Stimulated activated CD4-positive, alpha-beta T cell treated with anti-CD3 and anti-CD28 coated beads, Interleukin-2, amount 100 ng/mL, for 48 hours (primary cell): ENCODE data around the gene GPR68.
"Not testable (repeated sequence)": the region's sequence is repeated elsewhere in the genome, so short reads cannot be mapped to it uniquely, and the experiment has no call there.

ENCODE experiments used
- DNase-seq, 2 donors: peaks; one replicate each; pipeline ENCODE4 v3.0.0-alpha.2; 2020

Gene GPR68

GRCh38 chr14:91228112-91229004 lies 16.1 kb downstream of the GPR68 start:
- peak; percentile 75 for DNase-seq

- DNase-seq, result no peak
Measured at GRCh38 chr14:91227183-91227628, 17.3 kb downstream of the GPR68 start.

DNA sequence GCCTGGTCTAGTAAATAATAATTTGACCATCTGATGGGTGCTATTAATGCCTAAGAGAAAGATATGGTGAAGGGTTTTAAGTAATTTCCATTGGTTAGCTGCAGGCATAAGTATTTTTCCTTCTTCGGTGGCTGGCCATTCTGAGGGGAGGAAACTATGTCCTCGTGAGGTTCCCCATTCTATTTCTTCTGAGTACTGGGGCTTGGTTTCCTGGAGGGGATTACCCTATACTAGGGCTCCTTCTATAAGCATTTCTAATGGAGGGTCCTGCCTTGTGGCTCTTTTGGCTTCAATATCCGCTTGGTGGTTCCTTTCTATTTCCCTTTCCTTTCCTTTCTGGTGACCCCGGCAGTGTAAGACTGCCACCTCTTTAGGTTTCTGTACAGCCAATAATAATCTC lies 18.1 kb downstream of the GPR68 start:
- DNase-seq, result not testable (repeated sequence)

DNA sequence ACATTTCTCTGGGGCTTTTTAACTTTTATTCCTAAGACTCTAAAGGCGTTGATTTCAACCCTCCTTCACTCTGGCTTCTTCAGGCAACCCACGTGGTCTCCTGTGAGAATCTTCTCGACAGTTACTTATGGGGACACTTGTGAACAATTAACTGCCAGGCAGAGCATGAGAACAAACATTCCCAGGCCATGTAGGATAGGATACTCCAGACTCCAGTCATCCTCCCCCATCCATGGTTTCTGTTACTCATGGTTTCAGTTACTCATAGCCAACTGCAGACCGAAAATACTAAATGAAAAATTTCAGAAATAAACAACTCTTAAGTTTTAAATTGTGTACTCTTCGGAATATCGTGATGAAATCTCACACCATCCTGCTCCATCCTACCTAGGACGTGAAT lies 19.5 kb downstream of the GPR68 start:
- DNase-seq, result no peak

- no peak for DNase-seq
Measured at GRCh38 chr14:91223028-91223783, 21.3 kb downstream of the GPR68 start.

DNA sequence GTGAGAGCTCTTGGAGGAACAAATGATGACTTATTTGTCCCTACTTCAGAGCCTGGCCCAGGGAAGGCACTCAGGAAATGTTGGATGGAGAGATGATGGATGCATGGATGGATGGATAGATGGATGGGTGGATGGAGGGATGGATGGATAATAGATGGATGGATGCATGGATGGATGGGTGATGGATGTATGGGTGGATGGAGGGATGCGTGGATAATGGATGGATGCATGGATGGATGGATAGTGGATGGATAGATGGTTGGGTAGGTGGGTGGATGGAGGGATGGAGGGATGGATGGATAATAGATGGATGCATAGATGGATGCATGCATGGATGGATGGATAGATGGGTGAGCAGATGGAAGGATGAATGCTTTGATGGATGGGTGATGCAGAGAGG lies 23.2 kb downstream of the GPR68 start:
- DNase-seq, result no peak

GRCh38 chr14:91220581-91221000 lies 23.9 kb downstream of the GPR68 start:
- DNase-seq, result no peak

GRCh38 chr14:91219517-91220389 lies 24.8 kb downstream of the GPR68 start:
- no peak for DNase-seq

DNA sequence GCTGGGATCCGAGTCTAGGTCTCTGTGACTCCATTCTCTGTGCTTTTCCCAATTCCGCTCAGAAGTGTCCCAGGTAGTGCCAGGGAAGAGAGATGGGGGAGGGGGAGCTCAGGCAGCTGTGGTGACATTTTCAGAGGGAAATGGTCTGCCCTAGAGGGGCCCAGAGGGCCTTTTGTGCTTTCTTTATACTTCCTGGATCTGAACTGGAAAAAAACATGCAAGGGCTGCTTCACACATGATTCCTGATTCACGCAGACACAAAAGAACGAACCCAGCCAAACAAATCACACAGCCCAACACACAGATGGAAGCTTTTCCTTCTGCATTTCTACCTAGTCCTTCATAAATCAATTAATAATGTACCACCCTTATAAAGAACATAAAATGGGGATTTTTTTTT lies 26.5 kb downstream of the GPR68 start:
- DNase-seq, result no peak

GRCh38 chr14:91216731-91217226 lies 27.7 kb downstream of the GPR68 start:
- no peak for DNase-seq

- DNase-seq, result no peak
Measured at GRCh38 chr14:91215381-91215780, 29.1 kb downstream of the GPR68 start.

GRCh38 chr14:91214306-91214705 lies 30.2 kb downstream of the GPR68 start:
- DNase-seq, result no peak

DNA sequence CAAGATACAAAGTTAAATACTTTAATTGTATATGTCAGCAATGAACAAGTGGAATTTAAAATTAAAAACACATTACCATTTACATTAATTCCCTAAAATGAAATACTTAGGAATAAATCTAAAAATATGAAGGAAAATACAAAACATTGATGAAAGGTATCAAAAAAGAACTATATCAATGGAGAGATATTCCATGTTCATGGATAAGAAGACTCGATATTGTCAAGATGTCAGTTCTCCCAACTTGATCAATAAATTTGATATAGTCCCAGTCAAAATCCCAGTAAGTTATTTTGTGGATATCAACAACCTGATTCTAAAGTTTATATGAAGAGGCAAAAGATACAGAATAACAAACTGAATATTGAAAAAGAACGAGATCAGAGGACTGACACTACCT lies 33.5 kb downstream of the GPR68 start:
- DNase-seq, result no peak

DNA sequence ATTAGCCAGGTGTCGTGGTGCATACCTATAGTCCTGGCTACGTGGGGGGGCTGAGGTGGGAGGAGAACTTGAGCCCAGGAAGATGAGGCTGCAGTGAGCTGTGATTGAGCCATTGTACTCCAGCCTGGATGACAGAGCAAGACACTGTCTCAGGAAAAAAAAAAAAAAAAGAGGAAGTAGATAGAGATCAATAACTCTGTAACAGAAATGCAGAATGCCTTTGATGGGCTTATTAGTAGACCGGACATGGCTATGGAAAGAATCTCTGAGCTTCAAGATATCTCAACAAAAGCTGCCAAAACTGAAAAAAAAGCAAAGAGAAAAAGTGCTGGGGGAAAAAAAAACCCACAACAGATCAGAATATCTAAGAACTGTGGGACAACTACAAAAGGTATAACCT lies 37.5 kb downstream of the GPR68 start:
- no peak for DNase-seq

- DNase-seq, result no peak
Measured at GRCh38 chr14:91205459-91205858, 39.0 kb downstream of the GPR68 start.

DNA sequence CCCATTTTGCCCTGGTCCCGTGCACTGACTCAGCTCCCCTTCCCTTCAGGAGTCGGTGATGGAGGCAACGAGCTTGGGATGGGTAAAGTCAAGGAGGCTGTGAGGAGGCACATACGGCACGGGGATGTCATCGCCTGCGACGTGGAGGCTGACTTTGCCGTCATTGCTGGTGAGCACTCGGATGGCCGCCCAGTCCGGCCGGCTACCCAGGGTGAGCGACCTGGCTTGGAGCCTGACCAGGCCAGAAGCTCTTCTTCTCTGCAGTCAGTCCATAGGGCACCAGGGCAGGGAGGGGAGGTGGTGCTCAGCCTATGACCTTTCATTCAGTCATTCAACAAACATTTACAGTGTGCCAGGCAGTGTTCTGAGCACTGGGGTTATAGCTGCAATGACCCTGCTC lies 39.8 kb downstream of the GPR68 start:
- no peak for DNase-seq

GRCh38 chr14:91202234-91202974 lies 42.1 kb downstream of the GPR68 start:
- DNase-seq, result no peak

- DNase-seq, result not testable (repeated sequence)
Measured at GRCh38 chr14:91200802-91201201, 43.7 kb downstream of the GPR68 start.

GRCh38 chr14:91197631-91198030 lies 46.9 kb downstream of the GPR68 start:
- DNase-seq, result no peak

DNA sequence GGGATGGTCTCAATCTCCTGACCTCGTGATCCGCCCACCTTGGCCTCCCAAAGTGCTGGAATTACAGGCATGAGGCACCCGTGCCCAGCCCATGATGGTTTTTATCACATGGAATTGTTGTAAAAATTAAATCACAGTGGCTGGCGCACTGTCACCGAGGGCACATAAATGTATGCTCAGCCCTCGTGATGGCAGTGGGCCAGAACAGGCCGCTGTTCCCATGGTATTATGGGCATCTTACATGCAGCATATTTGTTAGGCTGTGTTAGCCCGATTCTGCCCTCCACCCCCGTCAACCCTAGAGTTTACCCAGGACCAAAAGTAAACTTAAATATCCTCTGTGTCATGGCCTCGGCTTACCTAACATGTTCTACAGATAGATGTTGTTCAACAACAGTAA lies 48.6 kb downstream of the GPR68 start:
- DNase-seq, result no peak

GRCh38 chr14:91193069-91193468 lies 51.4 kb downstream of the GPR68 start:
- DNase-seq, result no peak

DNA sequence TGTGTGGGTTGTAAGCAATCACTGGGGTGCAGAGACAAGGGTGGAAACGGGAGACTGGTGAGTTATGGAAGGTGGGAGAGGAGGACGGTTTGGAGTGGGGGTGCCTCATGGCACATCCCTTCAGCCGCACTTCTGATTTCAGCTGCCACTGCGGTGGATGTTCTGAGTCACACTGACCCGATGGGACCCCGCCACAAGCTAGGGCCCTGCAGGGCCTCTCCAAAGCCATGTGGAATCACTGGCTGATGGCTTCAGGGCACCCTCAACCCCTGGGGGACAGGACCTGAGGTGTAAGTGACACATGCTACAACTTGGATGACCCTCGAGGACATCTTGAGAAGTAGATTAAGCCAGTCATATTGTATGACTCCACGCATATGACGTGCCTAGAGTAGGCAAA lies 53.7 kb downstream of the GPR68 start:
- DNase-seq, result no peak
